Myocyte (in vitro differentiated cells): ENCODE data around the gene WRNIP1. TPM values are rescaled to one million over a fixed set of nuclear protein-coding genes. Genes with fewer than 3 reads are reported as not detected.
A peak's percentile ranks its signal among the peaks of the same experiment; 100 is the strongest.

Source experiments
- DNase-seq: peaks from one replicate; pipeline ENCODE4 v3.0.0-alpha.2; 2012; ENCODE audit warnings: low read depth
- polyA plus RNA-seq: library from polyadenylated mRNA; unstranded; fragments of >200 nt; gene quantifications from one replicate; pipeline ENCODE4 v1.2.1, GENCODE V29; 2012; ENCODE audit warnings: missing spikeins
- total RNA-seq: library from RNA; depleted of rRNA; stranded (reverse); fragments of >200 nt; gene quantifications from 2 replicates; pipeline ENCODE4 v1.2.3, GENCODE V29; 2014

The WRNIP1 gene
- 105 and 133 TPM in 2 replicates for total RNA-seq
- 51.2 TPM for polyA plus RNA-seq

DNA sequence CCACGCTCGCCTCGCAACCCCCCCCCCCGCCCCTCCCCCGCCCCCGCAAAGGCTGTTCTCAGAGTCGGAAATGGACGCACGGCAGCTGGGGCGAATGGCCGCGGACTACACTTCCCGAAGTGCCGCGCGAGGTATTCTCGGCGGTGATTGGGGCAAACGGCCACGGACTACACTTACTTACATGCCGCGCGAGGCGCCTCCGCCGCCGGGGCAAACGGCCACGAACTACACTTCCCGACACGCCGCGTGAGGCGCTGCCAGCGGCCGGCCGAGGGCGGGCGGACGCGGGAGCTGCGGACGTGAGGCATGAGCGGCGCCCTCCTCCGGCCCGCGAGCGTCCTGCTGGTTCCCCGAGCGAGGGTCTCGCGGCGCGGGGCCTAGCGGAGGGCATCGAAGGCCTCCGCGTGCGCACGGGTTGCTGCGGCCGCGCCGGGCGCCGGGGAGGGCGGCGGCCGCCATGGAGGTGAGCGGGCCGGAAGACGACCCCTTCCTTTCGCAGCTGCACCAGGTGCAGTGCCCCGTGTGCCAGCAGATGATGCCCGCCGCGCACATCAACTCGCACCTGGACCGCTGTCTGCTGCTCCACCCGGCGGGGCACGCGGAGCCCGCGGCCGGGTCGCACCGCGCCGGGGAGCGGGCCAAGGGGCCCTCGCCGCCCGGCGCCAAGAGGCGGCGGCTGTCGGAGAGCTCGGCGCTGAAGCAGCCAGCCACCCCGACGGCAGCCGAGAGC lies at the start of gene WRNIP1:
Gene WRNIP1, plus strand, starts transcription at position 228 of the 730 bp plus-strand sequence. Its CDS starts 230 bp downstream, at position 458.
- peak; percentile 99 for DNase-seq

DNA sequence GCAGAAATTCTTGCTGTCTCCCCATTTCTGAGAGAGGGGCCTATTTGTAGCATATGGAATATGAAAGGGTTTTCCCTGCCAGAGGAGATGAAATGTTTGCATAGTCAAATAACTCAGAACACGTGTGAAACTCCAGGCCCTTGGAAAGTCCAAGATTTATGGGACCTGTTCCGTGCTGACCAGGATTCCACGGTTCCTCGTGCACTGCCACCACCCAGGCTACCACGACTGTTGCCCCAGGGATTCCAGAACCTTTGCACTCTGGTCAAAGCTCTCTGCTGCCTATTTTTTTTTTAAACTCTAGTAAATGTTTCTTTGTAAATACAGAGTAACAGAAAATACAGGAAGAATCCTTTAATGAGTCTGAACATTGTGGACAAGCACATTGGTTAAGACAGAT lies 49.5 kb upstream of the WRNIP1 start:
- DNase-seq, result no peak

DNA sequence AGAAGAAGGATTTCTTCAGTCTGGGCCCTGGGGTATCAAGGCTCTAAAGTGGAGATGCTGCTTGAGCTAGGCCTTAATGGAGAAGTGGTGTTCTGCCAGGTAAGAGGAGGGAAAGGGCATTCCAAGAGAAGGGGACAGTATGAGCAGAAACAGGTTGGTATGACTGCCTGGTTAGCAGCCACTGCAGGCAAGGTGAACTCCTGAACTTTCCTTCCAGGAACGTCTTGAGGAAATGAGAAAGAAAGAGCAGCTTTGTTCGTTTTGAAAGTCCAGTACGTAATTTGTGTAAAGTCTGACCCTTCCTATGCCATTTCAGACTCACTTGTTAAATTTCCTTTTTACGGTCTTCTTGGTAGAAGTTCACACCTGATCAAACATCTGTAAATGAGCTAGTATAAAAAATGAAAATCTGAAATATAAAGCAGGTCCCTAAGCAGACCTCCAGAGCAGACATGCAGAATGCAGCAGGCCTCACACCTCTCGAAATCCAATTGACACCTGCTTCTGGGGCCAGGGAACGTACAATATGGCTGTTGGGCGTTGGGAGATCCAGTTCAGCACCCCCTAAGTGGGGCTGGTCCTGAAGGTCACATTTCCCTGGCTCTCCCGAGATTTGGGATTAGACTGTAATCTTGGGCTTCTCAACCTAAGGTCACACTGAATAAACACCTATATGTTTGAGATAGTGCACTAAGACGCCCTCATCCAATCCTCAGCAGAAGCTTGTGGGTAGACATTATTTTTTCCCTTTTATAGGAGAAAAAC lies 48.1 kb upstream of the WRNIP1 start:
- DNase-seq, result no peak

DNA sequence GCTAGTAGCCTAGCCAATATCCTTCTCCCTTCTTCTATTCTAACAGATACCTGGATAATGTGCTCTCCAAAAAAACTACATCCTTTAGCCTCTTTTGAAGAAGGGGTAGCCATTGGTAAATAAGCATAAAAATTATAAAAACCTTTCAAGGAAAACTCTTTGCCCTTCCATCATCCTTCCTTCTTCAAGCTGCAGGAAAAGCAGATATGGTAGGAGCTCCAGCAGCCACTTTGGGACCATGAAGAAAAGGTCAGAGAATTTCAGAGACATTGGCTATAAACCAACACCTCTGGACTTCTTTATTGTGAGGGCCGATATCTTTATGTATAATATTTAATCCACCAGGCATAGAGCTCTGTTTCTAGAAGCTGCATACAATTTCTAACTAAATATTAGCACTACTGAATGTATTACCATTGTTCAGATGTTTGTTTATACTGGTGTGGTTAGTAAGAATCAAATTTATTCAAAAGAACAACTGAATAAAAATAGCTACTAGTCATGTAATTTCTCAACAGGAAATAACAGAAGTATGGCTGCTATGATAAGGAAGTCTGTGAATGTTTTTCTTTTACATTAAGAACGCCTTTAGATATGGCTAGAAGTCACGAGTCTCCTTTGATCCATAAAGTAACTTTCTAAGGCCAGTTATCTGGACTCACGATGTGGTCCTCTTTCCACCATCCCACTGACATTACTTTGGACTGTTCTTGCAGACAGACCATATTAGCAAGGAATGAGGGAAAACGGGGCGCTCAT lies 46.7 kb upstream of the WRNIP1 start:
- no peak for DNase-seq

DNA sequence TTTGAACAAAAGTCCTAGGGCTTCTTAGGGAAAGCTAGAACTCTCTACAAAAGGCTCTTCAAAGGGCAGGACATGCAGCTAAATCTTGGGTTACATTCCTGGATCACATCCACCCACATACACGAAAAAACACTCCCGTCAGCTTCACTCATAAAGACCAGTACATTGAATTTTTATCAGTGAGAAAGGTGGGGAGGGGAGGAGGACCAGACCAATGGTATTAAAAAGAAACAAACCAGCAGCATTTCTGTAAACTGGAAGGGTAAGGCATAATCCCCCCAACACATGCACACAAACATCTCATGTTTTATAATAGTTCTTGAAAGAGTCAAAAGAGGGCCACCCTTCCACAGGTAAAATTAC lies 46.1 kb upstream of the WRNIP1 start:
- DNase-seq, result no peak

DNA sequence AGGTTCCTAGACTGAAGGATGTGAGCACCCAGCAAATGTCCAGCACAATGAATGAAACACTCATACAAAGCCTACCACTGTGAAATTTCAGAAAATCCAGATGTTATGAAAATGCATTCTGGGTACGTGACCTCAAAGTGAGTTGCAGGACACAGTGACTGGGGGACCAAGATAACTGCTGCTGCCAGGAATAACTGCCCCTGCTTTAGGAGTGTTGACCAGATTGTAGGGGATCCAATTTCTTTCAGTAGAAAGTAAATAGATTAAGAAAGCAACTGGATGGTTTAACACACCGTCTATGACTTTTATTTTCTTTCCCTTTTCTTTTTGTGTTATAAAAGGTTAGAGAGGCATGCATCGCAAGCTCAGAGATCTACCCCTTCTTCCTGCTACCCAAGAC lies 44.0 kb upstream of the WRNIP1 start:
- no peak for DNase-seq

DNA sequence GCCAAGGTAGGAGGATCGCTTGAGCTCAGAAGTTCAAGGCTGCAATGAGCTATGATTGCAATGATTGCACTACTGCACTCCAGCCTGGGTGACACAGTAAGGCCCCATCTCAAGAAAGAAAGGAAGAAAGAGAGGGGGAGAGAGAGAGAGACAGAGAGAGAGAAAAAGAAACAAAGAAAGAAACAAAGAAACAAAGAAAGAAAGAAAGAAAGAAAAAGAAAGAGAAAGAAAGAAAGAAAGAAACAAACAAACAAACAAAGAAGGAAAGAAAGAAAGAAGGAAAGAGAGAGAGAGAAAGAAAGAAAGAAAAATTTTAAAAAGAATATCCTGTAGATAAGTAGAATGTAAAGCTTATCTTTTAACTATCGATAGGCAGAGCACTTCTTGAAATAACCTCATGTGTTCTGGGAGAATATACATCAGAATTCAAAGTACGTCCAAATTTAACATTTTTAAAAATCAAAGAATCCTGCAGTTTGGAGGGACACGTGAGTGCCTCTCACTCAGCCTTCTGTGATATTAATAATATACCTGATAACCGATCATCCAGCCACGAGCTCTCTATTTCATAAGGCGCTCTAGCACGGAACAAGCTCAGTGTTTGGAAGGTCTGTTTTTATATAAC lies 39.7 kb upstream of the WRNIP1 start:
- DNase-seq, result no peak

DNA sequence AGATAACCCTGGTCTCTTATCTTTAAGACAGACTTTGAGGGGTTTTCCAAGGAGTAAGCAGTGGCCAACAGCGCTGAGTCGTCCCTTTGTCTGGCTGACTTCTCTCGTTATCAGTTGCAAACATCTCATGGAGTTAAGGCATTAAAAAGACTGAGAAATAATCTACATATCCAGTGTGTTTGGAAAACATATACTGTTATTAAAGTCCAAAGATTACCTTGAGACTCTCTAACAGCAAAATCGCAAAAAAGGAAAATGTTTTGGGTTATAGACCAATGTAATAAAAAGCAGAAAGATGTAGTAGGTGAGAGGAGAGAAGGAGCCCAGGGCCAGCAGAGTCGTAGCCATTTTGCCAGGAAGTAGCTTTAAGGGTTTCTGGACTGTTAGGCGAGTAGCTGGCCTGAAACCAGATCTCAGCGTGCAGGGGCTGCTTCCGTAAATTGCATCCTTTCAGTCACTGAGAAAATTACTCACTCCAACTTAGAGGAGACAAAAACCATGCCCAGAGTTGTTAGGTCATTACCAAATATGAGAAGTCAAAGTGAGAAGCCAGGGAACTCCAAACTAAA lies 39.1 kb upstream of the WRNIP1 start:
- no peak for DNase-seq

DNA sequence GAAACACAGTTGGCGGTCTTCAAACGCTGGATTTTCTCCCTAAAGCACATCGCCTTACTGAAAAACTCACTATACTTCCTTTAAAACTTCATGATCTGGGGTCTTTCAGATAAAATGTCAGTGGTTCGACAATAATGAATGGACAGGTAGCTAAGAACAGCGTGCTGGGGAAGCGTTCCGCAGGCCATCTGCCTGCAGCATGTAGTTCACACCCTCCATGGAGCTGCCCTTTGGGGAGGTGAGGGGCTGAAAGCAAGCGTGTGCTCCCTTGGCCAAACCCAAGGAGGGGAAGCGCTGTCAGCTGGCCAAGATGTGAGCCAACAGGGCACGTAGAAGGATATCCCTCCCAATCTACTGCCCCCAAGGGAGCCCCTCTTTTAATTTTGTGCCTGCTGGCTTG lies 35.3 kb upstream of the WRNIP1 start:
- no peak for DNase-seq

DNA sequence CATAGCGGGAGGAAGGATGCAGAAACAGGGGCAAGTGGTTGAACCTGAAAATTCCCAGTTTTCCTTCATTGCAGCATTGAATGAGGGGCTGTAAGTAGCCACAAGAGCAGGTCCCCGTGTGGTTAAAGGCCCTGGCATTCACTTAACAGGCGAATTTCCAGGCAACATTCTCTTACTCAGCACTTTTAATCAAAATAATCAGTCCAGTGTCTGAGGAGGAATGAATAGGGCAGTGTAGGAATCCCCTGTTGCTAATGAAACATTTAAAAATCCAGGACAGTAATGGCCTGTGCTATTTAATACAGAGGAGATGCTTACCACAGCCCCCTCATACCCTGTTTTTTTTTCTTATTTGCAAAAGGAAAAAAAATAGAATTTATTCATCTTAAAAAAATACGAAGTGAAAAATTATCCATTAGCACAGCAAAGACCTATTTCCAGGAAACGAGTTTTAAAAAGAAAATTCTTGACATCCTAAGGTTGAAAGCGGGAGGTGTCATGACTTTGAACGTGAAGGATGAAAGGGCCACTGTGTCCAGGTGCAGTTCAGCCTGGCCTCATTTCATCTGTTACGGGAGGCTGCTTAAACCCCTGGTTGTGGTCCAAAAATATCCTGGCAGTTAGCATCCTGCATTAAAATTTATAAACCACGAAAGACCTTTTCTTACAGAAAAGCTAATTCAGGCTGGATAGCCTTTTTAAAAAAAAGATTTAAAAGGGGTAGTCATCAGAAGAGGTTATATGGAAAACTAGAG lies 34.7 kb upstream of the WRNIP1 start:
- no peak for DNase-seq

DNA sequence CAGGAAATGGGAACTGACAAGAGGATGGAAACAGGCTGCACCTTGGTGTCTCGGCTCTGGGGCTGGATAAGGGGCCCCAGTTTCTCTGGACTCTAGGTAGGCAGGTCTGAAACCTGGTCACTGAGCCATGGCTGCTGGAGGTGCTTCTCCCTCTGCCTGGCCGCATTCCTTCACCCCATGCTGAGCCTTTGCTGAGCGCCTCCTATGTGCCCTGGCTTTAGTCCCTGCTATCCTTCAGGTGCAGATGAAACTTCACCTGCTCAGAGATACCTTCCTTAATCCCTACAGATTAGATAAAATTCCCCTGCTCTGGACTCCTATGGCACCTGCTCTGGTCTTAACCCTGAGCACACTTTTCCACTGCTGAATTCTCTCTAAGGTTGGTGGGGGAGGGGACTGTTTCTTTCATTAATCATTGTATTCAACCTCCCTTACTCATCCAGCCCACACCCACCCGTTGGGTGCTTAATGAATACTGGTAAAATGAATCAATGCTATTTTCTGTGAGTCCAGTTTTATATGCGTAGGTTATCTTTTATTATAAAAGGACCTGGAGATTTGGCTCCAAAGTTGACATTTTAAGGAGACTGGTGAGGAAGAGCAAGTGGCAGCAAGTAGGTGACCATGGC lies 33.8 kb upstream of the WRNIP1 start:
- no peak for DNase-seq

DNA sequence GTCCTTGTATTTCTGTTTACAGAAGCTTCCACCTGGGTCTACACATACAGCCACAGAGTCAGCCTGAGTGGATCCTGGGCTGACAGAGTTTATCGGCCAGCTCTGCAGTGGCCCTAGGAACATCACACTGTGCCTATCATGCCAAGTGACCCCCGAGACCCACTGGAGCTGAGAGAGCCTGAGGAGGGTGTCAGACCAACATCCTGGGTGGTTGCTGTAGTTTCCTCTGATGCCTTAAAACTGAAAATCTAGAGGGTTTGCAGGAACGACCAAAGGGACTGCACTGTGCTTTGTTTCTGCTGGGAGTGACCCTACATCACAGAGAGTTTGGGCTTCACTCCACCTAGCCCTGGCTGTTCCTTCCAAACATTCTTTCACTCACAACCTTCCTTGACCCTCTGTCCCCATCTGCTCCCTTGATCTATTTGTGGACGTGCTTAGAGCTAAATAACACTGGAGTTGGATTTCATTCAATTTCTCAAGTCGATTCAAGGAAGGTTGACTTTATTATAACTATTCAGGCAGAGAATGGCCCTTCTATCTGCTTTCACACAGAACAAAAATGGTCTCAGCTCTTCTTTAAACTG lies 32.6 kb upstream of the WRNIP1 start:
- peak; percentile 73 for DNase-seq

DNA sequence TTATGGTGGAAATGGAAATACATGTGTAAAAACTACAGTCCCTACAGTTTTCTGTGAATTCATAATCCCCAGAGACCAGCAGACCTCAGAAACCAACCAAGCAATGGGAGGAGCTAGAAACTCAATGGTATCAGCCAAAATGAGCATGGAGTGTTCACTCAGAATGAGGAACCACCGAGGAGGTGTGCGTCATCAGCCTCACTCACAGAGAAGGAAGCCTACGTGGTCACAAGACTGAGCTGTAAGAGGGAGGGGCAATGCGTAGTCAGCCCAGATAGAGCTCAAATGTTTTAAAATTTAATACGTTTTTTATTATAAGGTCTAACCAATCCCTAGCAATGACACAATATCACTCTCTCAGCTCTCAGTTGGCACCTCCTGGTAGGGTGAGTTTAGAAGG lies 31.9 kb upstream of the WRNIP1 start:
- DNase-seq, result no peak

DNA sequence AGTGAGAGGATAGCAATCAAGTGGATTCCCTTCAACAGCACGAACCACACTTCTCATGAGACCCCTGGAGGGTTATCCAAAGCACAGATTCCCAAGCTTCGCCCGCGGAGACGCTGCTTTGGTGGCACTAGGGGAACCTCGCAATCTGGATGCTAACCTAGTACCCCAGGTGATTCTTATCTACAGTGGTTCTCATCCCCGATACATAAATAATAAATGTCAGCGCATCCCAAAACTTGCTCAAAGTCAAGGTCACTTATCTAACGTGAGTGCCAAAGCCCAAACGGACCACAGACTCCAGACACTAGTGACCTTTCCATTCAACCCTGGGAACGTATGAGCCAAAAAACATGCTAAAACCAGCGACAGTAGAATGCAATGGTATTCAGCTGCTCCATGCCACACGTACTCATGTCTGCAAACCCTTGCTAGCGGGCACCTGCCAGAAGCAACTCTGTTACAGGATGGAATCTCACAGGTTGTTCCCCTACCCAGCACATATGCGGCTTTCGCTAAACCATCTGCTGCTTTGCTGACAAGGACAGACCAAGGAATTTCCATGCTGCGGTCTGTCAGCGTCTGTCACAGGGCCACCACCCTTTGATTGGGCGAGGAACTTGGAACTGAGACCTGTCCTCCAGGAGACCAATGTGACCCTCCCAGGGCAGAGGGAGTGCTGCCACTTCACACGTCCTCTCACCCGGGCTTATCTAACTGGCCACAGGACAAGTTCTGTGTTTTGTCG lies 31.3 kb upstream of the WRNIP1 start:
- DNase-seq, result no peak

DNA sequence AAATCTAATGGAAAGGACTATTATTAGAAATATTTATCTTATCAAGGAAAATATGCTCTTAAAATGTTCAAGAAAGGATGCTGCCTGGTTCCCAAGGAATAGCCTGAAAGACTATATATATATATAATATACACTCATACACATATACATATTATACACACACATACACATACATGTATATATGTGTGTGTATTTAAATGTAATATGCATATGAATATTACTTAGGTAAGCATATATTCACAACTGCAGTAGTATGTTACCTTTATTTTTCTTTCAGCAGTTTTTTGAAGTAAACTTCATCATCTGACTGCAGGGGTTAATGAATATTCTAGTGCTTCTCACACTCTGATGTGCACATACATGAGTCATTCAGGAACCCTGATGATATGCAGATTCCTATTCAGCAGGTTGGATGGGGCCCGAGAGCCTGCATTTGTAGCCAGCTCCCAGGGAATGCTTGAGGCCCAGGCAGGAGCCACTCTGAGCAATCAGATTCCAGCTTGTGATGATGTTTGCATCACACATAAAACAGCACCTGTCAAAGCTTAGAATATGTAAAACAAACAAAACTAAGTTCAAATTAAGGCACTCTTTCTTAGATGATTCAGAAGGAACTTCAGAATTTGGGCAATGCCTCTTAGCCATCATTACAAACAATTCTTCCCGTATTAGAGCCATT lies 30.6 kb upstream of the WRNIP1 start:
- no peak for DNase-seq

DNA sequence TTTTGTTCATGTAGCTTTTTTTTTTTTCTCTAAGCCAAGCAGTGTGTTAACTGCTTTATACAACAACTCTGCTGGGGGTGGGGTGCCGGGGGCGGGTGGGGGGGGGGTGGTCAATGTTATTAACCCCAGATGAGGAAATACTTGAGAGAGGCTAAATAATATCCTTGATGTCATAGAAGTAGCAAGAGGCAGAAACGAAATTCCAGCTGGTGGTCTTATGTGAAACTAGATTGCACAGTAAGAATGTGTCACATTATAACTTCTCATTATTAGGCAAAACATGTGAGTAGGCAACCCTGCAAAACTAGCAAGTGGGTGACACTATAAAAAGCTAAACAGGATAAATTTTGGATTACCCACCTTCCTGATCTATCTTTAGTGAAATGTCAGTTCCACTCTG lies 27.3 kb upstream of the WRNIP1 start:
- no peak for DNase-seq

DNA sequence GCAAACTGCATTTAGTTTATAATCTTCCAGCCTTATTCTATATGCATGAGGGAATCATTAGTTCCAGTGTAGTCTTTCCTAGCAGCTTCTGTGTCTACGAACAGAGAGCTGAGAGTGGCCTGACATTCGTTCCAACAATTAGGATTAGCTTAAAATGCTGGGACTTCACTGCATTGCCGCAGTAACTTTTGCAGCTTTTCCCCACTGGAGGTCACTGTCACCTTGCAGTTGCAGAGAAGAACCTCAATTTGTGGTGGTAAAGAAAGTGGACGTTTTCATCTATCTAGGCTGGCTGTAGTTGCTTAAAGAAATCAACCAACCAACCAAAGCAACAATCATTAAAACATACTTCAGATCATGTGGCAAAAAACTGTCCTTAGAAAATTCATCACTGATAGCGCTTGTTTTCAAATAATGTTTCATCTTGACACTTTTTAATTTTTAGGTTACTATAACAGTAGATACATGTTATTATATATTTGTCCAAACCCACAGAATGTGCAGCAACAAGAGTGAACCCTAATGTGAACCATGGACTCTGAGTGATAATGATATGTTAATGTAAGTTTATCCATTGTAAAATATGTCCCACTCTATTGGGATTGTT lies 26.7 kb upstream of the WRNIP1 start:
- peak; percentile 66 for DNase-seq

DNA sequence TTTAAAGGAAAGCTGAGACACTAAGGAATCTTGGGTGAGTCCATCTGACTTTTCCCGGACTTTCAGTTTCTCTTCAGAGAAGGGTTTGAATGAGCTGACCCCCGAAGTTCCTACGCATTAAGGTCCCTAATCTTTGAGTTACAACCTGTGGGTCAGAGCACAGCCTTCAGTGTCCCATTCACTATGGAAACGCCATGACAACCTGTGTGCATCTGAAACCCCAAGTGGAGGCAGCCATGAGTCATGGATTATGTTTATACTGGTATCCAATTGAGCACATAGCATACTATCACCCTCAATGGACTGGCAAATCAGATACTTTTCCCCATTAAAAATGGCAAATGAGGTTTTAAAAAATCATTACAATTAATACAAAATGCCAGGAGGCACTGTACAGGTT lies 25.9 kb upstream of the WRNIP1 start:
- DNase-seq, result peak; percentile 51
